Stimulated activated CD4-positive, alpha-beta T cell treated with anti-CD3 and anti-CD28 coated beads, Interleukin-1b, Interleukin-23, amount 100 ng/mL, for 1 hour (primary cell): ENCODE results near the gene FLNB.
"Not testable (repeated sequence)": the region's sequence is repeated elsewhere in the genome, so short reads cannot be mapped to it uniquely, and the experiment has no call there.

Experiments used
- DNase-seq, 2 donors: peaks; one replicate each; pipeline ENCODE4 v3.0.0-alpha.2; 2020; ENCODE audit warnings: low read depth in 2 of 2

FLNB gene

GRCh38 chr3:58052373-58053273 is 44.4 kb downstream of the FLNB start:
- DNase-seq: no peak

- no peak for DNase-seq
Measured at GRCh38 chr3:58054652-58055051, 46.4 kb downstream of the FLNB start.

GRCh38 chr3:58055314-58055713 is 47.1 kb downstream of the FLNB start:
- DNase-seq: no peak

GRCh38 chr3:58055891-58056290 is 47.7 kb downstream of the FLNB start:
- DNase-seq: not testable (repeated sequence)

GRCh38 chr3:58058361-58059263 is 50.4 kb downstream of the FLNB start:
- no peak for DNase-seq

GRCh38 chr3:58059349-58060321 is 51.4 kb downstream of the FLNB start:
- DNase-seq: no peak

- DNase-seq: no peak
Measured at GRCh38 chr3:58062472-58062871, 54.2 kb downstream of the FLNB start.

GRCh38 chr3:58063022-58063815 is 55.0 kb downstream of the FLNB start:
- no peak for DNase-seq

- DNase-seq: no peak
Measured at GRCh38 chr3:58064923-58065638, 56.9 kb downstream of the FLNB start.

GRCh38 chr3:58065700-58066167 is 57.5 kb downstream of the FLNB start:
- no peak for DNase-seq

- no peak for DNase-seq
Measured at GRCh38 chr3:58066842-58067241, 58.6 kb downstream of the FLNB start.

- DNase-seq: no peak
Measured at GRCh38 chr3:58068122-58068809, 60.0 kb downstream of the FLNB start.

GRCh38 chr3:58071480-58071971 is 63.3 kb downstream of the FLNB start:
- DNase-seq: no peak

GRCh38 chr3:58072052-58072762 is 64.0 kb downstream of the FLNB start:
- DNase-seq: no peak

- DNase-seq: no peak
Measured at GRCh38 chr3:58072763-58073130, 64.5 kb downstream of the FLNB start.

- DNase-seq: no peak
Measured at GRCh38 chr3:58073301-58074108, 65.3 kb downstream of the FLNB start.

- DNase-seq: no peak
Measured at GRCh38 chr3:58074116-58074715, 66.0 kb downstream of the FLNB start.
